ENCODE results near the gene SYNM.

Gene SYNM

DNA sequence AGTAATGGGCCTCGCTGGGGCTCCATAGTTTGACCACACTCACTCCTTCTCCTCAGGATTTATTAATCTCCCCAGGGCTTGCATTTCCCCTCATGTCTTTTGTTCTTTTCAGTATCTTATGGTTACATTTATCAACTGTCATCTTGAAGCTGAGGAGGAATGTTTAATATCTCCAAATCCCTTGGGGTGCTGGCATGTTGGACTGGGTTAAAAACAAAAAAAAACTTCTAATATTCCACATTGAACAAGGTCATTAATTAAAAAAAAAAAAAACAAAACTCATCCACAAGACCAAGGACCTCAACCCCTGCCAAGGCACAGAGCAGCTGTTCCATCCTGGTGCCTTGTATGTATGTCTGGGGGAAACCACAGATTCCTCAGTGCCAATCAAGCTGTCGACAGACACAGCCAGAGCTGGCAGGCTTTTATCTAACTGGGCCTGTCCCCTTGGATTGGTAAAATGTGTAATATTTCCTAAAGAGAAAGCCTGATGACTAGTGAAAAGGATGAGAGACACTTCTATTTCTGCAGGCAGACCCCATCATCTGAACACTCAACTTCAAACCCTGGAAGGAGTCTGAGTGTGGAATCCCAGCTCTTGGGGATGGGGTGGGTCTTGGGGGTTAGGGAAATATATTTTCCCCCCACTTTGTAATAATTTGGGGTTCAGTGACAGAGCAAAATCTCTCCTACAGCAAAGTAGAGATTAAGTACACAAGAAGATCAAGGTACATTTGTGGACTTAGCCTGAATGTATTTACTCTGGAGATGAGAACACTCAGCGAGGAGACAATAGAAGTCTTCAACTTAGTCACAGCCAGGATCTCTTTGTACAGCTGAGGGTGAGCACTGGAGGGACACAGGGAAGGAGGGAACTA is 75.4 kb downstream of the SYNM start:
- no peak for DNase-seq (ENCODE audit: low spot score)
- TF ChIP-seq, protein P1, sequence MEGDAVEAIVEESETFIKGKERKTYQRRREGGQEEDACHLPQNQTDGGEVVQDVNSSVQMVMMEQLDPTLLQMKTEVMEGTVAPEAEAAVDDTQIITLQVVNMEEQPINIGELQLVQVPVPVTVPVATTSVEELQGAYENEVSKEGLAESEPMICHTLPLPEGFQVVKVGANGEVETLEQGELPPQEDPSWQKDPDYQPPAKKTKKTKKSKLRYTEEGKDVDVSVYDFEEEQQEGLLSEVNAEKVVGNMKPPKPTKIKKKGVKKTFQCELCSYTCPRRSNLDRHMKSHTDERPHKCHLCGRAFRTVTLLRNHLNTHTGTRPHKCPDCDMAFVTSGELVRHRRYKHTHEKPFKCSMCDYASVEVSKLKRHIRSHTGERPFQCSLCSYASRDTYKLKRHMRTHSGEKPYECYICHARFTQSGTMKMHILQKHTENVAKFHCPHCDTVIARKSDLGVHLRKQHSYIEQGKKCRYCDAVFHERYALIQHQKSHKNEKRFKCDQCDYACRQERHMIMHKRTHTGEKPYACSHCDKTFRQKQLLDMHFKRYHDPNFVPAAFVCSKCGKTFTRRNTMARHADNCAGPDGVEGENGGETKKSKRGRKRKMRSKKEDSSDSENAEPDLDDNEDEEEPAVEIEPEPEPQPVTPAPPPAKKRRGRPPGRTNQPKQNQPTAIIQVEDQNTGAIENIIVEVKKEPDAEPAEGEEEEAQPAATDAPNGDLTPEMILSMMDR (IDR thresholded peaks at IDR 0.05; ENCODE audit: extremely low read depth, insufficient read depth, missing control alignments): no peak
- in situ Hi-C loops (cut with MboI; ENCODE audit: low pct_unique_long_range_greater_than_20kb, low sequenced_read_pairs, unreplicated experiment): no loop called here

DNA sequence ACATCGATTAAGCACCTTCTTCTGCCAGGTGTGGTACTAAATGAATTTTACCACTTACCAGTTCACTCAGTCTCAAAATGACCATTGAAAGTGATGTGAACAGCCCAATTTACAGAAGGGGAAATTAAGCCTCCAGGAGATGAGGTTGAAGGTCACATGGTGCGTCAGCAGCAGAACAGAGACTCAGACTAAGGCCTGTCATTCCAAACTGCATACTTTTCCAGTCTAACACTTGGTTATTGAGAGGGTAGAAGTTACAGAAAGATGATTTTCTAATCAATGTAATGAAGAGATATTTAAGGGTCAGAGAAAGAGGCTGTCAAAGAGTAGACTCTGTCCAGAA is 76.1 kb downstream of the SYNM start:
- in situ Hi-C loops (cut with MboI; ENCODE audit: low pct_unique_long_range_greater_than_20kb, low sequenced_read_pairs, unreplicated experiment): no loop called here
- DNase-seq (ENCODE audit: low spot score): no peak
- TF ChIP-seq, protein P1 (IDR thresholded peaks at IDR 0.05; ENCODE audit: extremely low read depth, insufficient read depth, missing control alignments): no peak

DNA sequence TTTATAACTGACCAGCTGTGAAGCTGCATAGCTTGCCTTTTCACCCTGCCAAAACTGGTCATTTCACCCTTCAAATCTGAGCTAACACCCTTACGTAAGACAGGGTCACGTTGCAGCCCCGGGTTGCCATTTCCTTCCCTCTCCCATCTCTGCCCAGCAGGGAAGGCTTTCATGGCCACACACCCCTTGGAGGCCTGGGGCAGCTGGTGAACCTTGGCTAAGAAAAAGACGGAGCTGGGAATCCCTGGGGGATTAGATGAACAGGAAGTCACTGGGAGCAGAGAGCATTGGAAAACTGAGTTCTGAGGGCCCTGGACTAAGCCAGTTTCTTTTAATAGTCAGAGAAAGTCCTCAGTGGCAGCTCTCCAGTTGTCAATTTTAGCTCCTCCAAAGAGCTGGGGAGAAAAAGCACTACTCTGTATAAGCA is 76.7 kb downstream of the SYNM start:
- TF ChIP-seq, protein P1 (IDR thresholded peaks at IDR 0.05; ENCODE audit: extremely low read depth, insufficient read depth, missing control alignments): no peak
- in situ Hi-C loops (cut with MboI; ENCODE audit: low pct_unique_long_range_greater_than_20kb, low sequenced_read_pairs, unreplicated experiment): no loop called here
- no peak for DNase-seq (ENCODE audit: low spot score)

DNA sequence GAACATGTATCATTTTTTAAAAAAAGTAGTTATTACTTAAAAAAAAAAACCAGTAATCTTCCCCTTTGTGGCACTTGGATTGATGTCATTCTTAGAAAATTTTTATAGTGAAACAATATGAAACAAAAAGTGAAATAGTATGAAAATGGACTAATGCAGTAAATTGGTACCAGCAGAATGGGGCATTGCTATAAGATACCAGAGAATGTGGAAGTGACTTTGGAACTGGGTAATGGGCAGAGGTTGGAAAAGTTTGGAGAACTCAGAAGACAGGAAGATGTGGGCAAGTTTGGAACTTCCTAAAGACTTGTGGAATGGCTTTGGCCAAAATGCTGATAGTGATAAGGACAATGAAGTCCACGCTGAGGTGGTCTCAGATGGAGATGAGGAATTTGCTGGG is 77.9 kb downstream of the SYNM start:
- TF ChIP-seq, protein P1 (IDR thresholded peaks at IDR 0.05; ENCODE audit: extremely low read depth, insufficient read depth, missing control alignments): no peak
- in situ Hi-C loops (cut with MboI; ENCODE audit: low pct_unique_long_range_greater_than_20kb, low sequenced_read_pairs, unreplicated experiment): no loop called here

More for the DNA sequence above, 77.9 kb downstream of the SYNM start:
- no peak for DNase-seq (ENCODE audit: low spot score)

Data from GM13977 (cell line).